Occipital lobe (tissue), 2 donors: ENCODE data around the gene CPO. TPM values are rescaled to one million over a fixed set of nuclear protein-coding genes. Genes with fewer than 3 reads are reported as not detected.

Experiments
- DNase-seq: peaks from one replicate; lab custom pipeline; 2025; lab: John Stamatoyannopoulos, UW
- total RNA-seq: library from RNA; depleted of rRNA; stranded (reverse); fragments of >200 nt; gene quantifications from one replicate; pipeline ENCODE4 v1.2.3, GENCODE V29; 2014

The CPO gene
- total RNA-seq, 1 donor from 2014 or later = not detected

- DNase-seq = no peak
Observed at GRCh38 chr2:206971805-206972204, 32.5 kb downstream of the CPO start.

GRCh38 chr2:206974551-206974950 lies 35.2 kb downstream of the CPO start:
- DNase-seq = no peak

- DNase-seq = no peak
Observed at GRCh38 chr2:206978746-206979145, 39.4 kb downstream of the CPO start.

- DNase-seq = no peak
Observed at GRCh38 chr2:206979365-206979764, 40.0 kb downstream of the CPO start.

- DNase-seq = no peak
Observed at GRCh38 chr2:206979922-206980321, 40.6 kb downstream of the CPO start.

GRCh38 chr2:206980413-206980812 lies 41.1 kb downstream of the CPO start:
- DNase-seq = no peak

GRCh38 chr2:206981086-206981674 lies 41.9 kb downstream of the CPO start:
- DNase-seq = no peak

- peak; percentile 83 for DNase-seq
Observed at GRCh38 chr2:206981739-206982340, 42.5 kb downstream of the CPO start.

GRCh38 chr2:206982360-206982955 lies 43.1 kb downstream of the CPO start:
- no peak for DNase-seq

- DNase-seq = no peak
Observed at GRCh38 chr2:206983161-206983859, 44.0 kb downstream of the CPO start.

GRCh38 chr2:206984206-206984605 lies 44.9 kb downstream of the CPO start:
- DNase-seq = no peak

GRCh38 chr2:206986943-206987342 lies 47.6 kb downstream of the CPO start:
- no peak for DNase-seq

- no peak for DNase-seq
Observed at GRCh38 chr2:206987810-206988209, 48.5 kb downstream of the CPO start.

GRCh38 chr2:206988884-206989283 lies 49.6 kb downstream of the CPO start:
- no peak for DNase-seq

GRCh38 chr2:206989311-206989710 lies 50.0 kb downstream of the CPO start:
- DNase-seq = no peak

- DNase-seq = no peak
Observed at GRCh38 chr2:206990360-206990759, 51.0 kb downstream of the CPO start.

GRCh38 chr2:206991070-206991469 lies 51.8 kb downstream of the CPO start:
- no peak for DNase-seq

- DNase-seq = no peak
Observed at GRCh38 chr2:206993396-206993911, 54.1 kb downstream of the CPO start.

- DNase-seq = no peak
Observed at GRCh38 chr2:206993964-206994363, 54.6 kb downstream of the CPO start.

GRCh38 chr2:206996556-206997065 lies 57.3 kb downstream of the CPO start:
- no peak for DNase-seq

- DNase-seq = no peak
Observed at GRCh38 chr2:207008105-207008990, 69.0 kb downstream of the CPO start.
